Large intestine (tissue), 3 donors: ENCODE measurements around the gene SMYD3. TPM values are rescaled to one million over a fixed set of nuclear protein-coding genes. Genes with fewer than 3 reads are reported as not detected.

ENCODE experiments used
- DNase-seq, 2 donors: peaks; one replicate each; pipeline versions ENCODE4 v3.0.0 to v3.0.0-alpha.2; 2013
- H3K27ac ChIP-seq: one replicate; pipeline ENCODE4 v1.5.1; 2013; ENCODE audit warnings: low read length
- H3K27me3 ChIP-seq: 2 replicates; pipeline ENCODE4 v1.6.1; 2013; ENCODE audit warnings: low read length; ENCODE audit not compliant: control insufficient read depth, insufficient read depth
- H3K36me3 ChIP-seq: 2 replicates; pipeline ENCODE4 v1.6.1; 2013; ENCODE audit warnings: low read length; ENCODE audit not compliant: control insufficient read depth, insufficient read depth
- H3K4me1 ChIP-seq: one replicate; pipeline ENCODE4 v1.6.1; 2013; ENCODE audit warnings: low read length; ENCODE audit not compliant: control insufficient read depth, insufficient read depth
- H3K4me3 ChIP-seq: one replicate; pipeline ENCODE4 v1.5.1; 2013; ENCODE audit warnings: low read length
- H3K9me3 ChIP-seq: one replicate; pipeline ENCODE4 v1.6.1; 2013; ENCODE audit warnings: mild to moderate bottlenecking, low read depth, low read length, moderate library complexity; ENCODE audit not compliant: control insufficient read depth
- WGBS: methylation state at CpG from one replicate; pipeline ENCODE4 v1.1.5; 2013; ENCODE audit warnings: low lambda C conversion rate; ENCODE audit not compliant: insufficient coverage; 5-methylcytosine and 5-hydroxymethylcytosine counted together
- polyA plus RNA-seq: library from polyadenylated mRNA; unstranded; fragments of 120-200 nt; gene quantifications from one replicate; pipeline ENCODE4 v1.2.1, GENCODE V29; 2013

Gene SMYD3
- polyA plus RNA-seq, 1 donor = 12.0 TPM

DNA sequence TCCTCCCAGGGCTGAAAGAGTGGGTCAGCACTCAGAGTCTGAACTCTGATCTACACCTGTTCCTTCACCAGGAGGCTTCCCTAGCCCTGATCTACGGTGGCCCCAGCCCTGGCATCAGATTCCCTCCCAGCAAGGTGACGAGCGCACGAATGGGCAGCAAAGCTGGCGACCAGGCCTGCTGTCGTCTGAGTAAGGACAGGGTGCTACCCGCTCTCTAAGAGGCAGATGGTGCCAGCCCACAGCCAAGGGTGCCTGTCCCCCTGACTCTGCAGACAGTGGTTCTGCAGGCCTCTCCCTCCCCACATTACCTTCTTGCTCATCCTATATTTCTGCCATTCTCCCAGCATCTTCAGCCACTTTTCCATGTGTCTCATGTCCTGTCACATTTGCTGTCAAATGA lies 10.3 kb upstream of the SMYD3 start:
- no CpG with 5 or more reads among the region's 7 CpGs for WGBS
- Histone ChIP-seq H3K4me3 (no peak overlapping the region), H3K27me3 (no peaks in the 10 kb centered on the region), H3K27ac (no peak overlapping the region), H3K4me1 (no peaks in the 10 kb centered on the region), H3K36me3 (no peaks in the 10 kb centered on the region), H3K9me3 (peaks cover 35% of the 10 kb centered on the region)
- DNase-seq = no peak

DNA sequence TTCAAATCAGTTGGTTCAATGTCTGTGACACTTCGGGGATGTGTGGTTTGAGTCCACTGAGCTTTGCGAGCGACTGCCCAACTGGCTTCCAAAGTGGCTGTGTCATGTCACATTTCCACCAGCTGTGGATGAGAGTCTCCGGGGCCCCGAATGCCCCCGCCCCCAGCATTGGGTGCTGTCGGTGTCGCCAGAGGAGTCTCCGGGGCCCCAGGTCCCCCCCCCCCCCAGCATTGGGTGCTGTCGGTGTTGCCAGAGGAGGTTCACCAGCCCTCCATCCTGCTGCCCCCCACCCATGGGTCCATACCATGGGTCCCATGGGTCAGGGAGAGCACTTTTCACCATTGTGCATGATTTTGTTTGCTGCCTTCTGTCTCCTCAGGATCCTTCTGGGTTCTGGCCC lies 9.0 kb upstream of the SMYD3 start:
- Histone ChIP-seq H3K36me3 (no peaks in the 10 kb centered on the region), H3K4me1 (no peaks in the 10 kb centered on the region), H3K4me3 (no peak overlapping the region), H3K9me3 (peaks cover 35% of the 10 kb centered on the region), H3K27ac (no peak overlapping the region), H3K27me3 (no peaks in the 10 kb centered on the region)
- no CpG with 5 or more reads among the region's 10 CpGs for WGBS
- no peak for DNase-seq

DNA sequence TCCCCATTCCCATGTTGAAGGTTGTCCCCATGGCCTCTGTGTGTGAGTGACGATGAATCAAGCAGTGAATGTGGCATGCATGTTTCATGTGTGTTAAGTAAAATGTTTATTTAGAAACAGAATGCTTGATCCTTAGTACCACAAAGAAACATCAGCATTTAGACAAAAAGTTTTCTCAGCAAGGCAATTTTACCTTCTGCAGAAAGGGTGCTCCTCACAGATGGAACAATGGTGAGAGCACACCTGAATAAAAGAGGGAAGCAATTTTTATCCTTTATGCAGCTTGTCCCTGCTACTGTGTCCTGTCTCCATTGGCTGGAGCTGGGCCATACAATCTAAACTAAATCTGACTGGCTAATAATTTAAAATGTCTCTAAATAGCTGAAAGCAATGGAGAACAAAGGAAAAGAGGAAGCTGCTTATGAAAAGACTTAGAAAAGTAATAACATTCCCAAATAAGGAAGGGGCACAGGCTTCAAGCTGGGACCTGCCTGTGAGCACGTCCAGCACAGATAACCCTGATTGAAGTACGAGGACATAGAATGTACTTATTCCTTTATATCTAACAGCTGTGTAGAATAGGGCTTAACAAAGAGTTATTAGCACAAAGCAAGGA lies 8.4 kb upstream of the SMYD3 start:
- no peak for DNase-seq
- H3K9me3 ChIP-seq = peaks cover 35% of the 10 kb centered on the region
- H3K27me3 ChIP-seq = no peaks in the 10 kb centered on the region
- H3K36me3 ChIP-seq = no peaks in the 10 kb centered on the region
- H3K4me1 ChIP-seq = no peaks in the 10 kb centered on the region
- H3K4me3 ChIP-seq = no peak overlapping the region
- H3K27ac ChIP-seq = no peak overlapping the region
- WGBS = no CpG with 5 or more reads among the region's 3 CpGs

- Histone ChIP-seq H3K4me1 (no peaks in the 10 kb centered on the region), H3K9me3 (peaks cover 32% of the 10 kb centered on the region), H3K36me3 (no peaks in the 10 kb centered on the region), H3K27ac (no peak overlapping the region), H3K4me3 (no peak overlapping the region), H3K27me3 (no peaks in the 10 kb centered on the region)
- DNase-seq = no peak
- WGBS = no CpG with 5 or more reads among the region's 7 CpGs
These were observed 6.7 kb upstream of the SMYD3 start for GRCh38 chr1:246513619-246514343.

- WGBS = no CpG with 5 or more reads among the region's 5 CpGs
- Histone ChIP-seq H3K4me3 (no peak overlapping the region), H3K27ac (no peak overlapping the region), H3K9me3 (peaks cover 26% of the 10 kb centered on the region), H3K36me3 (no peaks in the 10 kb centered on the region), H3K4me1 (no peaks in the 10 kb centered on the region), H3K27me3 (no peaks in the 10 kb centered on the region)
- no peak for DNase-seq
These were observed 6.0 kb upstream of the SMYD3 start for GRCh38 chr1:246513041-246513440.

DNA sequence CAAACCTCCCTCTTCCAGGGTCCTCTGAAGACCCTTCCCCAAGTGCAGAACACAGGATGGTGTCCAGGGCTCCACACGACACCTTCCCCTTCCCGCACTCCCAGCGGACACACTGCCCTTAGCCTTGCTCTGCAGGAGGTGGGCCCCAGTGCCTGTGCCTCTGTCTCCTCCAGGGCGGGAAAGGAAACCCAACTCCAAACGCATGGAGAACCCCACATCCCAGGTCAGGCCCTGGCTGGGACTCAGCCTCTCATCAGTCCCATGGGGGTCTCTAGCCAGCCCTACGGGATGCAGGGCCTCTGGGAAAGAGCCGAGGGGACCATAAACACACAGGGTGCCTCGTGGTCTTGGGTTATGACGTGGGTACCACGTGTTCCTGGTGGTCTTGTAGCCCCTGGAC lies 5.6 kb upstream of the SMYD3 start:
- Histone ChIP-seq H3K4me3 (no peak overlapping the region), H3K9me3 (peaks cover 22% of the 10 kb centered on the region), H3K36me3 (no peaks in the 10 kb centered on the region), H3K27me3 (no peaks in the 10 kb centered on the region), H3K27ac (no peak overlapping the region), H3K4me1 (no peaks in the 10 kb centered on the region)
- no peak for DNase-seq
- WGBS = no CpG with 5 or more reads among the region's 10 CpGs

- no peak overlapping the region for H3K27ac ChIP-seq
These were observed 5.2 kb upstream of the SMYD3 start for GRCh38 chr1:246512230-246512629.

DNA sequence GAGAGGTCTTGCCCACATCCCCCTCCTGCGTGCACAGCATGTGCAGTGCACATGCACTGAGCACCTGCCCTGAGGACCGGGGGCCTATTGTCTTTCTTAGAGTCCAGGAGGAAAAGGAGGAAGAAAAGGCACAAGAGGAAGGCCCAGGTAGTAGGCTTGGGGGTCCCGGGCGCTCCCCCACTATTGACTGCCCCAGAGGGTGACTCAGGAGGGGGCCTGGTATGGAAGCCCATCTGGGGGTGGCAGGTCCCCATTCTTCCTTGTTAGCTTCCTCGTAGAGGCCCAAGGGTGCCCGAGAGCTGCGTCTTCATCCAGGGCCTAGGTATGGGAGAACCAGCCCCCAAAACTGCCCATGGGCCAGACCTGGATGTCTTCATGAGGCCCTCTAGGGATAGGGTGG lies 4.1 kb upstream of the SMYD3 start:
- H3K27me3 ChIP-seq = no peaks in the 10 kb centered on the region
- peaks cover 14% of the 10 kb centered on the region for H3K9me3 ChIP-seq
- H3K36me3 ChIP-seq = no peaks in the 10 kb centered on the region
- no peak overlapping the region for H3K27ac ChIP-seq
- no CpG with 5 or more reads among the region's 7 CpGs for WGBS
- no peak overlapping the region for H3K4me3 ChIP-seq
- DNase-seq = no peak
- H3K4me1 ChIP-seq = peaks cover under 1% of the 10 kb centered on the region

More at GRCh38 chr1:246512230-246512629, 5.2 kb upstream of the SMYD3 start:
- Histone ChIP-seq H3K4me1 (no peaks in the 10 kb centered on the region), H3K9me3 (peaks cover 18% of the 10 kb centered on the region), H3K4me3 (no peak overlapping the region), H3K36me3 (no peaks in the 10 kb centered on the region), H3K27me3 (no peaks in the 10 kb centered on the region)
- DNase-seq = no peak
- no CpG with 5 or more reads among the region's 7 CpGs for WGBS

- DNase-seq = no peak
- Histone ChIP-seq H3K27me3 (no peaks in the 10 kb centered on the region), H3K27ac (no peak overlapping the region), H3K36me3 (no peaks in the 10 kb centered on the region), H3K4me1 (peaks cover 3% of the 10 kb centered on the region), H3K4me3 (no peak overlapping the region), H3K9me3 (peaks cover 8% of the 10 kb centered on the region)
- WGBS = no CpG with 5 or more reads among the region's 13 CpGs
These were observed 3.3 kb upstream of the SMYD3 start for GRCh38 chr1:246510147-246511030.

DNA sequence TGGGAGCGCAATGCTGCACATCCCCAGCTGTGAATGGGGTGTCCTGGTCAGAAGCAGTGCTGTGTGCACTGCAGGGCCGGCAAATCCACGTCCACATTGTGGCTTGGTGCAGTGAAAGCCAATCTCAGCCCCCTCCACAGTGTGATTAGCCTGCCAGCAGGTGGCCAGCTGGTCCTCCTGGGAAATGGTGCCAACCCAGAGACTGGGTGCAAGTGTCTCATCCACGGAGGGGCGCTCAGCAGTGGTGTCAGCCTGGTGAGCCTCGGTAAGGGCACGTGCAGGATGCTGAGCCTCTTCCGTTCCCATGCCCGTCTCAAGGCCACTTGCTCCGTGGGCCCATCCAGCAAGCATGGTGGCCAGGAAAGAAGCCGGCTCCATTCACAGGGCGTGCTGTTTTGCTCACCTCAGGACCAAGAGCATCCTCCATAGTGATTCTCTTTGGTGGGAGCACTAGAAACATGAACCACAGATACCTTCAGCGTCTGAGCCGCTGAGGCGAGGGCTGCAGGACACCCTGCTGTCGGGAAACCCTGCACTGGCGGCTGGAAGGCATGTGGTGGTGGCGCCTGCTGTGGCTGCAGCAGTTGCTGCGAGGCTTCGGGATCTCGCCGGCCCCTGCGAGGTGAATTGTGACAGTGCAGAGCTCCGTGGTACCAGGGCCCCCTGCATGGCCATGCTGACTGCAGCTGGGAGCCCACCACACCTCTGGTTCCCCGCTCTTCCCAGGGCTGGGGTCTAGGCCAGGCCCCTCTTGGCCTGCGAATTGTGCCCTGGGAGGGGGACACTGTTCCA lies 2.0 kb upstream of the SMYD3 start:
- no peak for DNase-seq
- no CpG with 5 or more reads among the region's 26 CpGs for WGBS
- Histone ChIP-seq H3K36me3 (no peaks in the 10 kb centered on the region), H3K27me3 (no peaks in the 10 kb centered on the region), H3K9me3 (peaks cover 5% of the 10 kb centered on the region), H3K27ac (no peak overlapping the region), H3K4me1 (peaks cover 3% of the 10 kb centered on the region), H3K4me3 (no peak overlapping the region)
